CD4-positive, alpha-beta T cell treated with Interleukin-4 for 4 hours (primary cell): ENCODE data around the gene VEGFB.

ENCODE experiments used
- DNase-seq: peaks from one replicate; pipeline ENCODE4 v3.0.0-alpha.2; 2020

Gene VEGFB

DNA sequence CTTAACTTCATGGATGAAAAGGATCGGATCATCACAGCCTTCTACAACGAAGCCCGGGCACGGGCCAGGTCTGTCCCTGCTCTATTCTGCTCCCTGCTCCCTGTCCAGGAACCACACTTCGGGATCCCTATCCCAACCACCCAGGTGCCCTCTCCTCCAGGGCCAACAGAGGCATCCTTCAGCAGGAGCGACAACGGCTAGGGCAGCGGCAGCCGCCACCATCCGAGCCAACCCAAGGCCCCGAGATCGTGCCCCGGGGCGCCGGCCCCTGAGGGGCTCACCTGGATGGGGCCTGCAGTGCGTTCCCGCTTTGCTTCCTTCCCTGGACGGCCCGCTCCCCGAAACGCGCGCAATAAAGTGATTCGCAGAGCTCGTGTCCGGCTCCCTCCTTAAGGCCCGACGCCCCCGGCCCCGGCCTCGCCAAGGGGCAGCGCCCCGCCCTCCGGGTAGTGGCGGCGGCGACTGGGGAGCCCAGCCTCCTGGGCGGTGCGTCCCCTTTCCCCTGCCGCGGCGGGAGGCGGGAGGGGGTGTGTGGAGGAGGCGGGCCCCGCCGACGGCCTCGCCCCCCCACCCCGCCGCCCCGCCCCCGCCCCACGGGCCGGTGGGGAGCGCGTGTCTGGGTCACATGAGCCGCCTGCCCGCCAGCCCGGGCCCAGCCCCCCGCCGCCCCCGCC is at the start of gene VEGFB:
Gene VEGFB, plus strand, starts transcription at position 672 of the 674 bp plus-strand sequence. CDS start 250 bp downstream, outside the sequence.
- peak; percentile 62 for DNase-seq

GRCh38 chr11:64185175-64185692 is 49.1 kb upstream of the VEGFB start:
- DNase-seq, result no peak

GRCh38 chr11:64185693-64186491 is 48.5 kb upstream of the VEGFB start, which contains the start of gene STIP1:
Gene STIP1 (plus strand): TSS chr11:64186171. CDS start chr11:64186262, 91 bp downstream.
- peak; percentile 100 for DNase-seq

- peak; percentile 49 for DNase-seq
These were observed 47.8 kb upstream of the VEGFB start for GRCh38 chr11:64186492-64187165.

DNA sequence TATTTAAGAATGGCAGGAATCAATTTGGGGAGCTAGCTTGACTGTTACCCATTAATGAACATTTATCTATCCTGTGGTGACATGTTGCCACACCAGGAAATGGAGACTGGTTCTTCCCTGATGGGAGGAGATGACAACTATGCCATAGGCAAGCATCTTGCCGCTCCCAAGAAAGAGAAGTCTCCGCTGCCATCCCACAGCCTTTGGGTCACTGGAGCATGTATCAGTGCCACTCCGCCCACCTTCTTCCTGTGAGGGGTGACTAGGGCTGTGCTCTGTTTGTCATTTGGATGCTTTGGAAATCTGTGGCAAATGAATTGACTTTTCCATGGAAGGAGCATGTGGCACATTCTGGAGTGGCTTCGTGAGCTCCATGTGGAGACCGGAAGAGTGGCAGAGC is 42.0 kb upstream of the VEGFB start:
- DNase-seq, result no peak

DNA sequence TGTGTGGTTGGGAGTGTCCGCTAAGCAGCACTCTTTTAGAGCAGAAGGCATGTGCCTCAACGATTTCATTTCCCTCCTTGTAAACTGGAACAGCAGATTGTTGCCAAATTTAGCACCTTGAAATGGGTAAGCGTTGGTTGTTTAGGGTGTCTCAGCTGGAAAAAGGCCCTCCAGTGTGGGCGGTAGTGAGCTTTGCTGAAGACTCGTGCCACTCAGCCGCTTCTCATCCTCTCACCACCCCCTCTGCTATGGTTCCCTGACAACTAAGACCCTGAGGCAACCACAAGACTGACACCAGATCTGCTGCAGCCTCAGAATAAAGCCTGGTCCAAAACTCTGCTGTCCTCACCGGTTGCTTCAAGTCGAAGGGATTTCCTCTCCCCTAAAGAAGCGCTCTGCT is 37.8 kb upstream of the VEGFB start:
- DNase-seq, result no peak

- DNase-seq, result no peak
These were observed 35.9 kb upstream of the VEGFB start for GRCh38 chr11:64198511-64198910.

- DNase-seq, result no peak
These were observed 32.8 kb upstream of the VEGFB start for GRCh38 chr11:64201543-64201942.

- no peak for DNase-seq
These were observed 31.4 kb upstream of the VEGFB start for GRCh38 chr11:64202992-64203391.

GRCh38 chr11:64203421-64204079 is 30.8 kb upstream of the VEGFB start:
- DNase-seq, result no peak

DNA sequence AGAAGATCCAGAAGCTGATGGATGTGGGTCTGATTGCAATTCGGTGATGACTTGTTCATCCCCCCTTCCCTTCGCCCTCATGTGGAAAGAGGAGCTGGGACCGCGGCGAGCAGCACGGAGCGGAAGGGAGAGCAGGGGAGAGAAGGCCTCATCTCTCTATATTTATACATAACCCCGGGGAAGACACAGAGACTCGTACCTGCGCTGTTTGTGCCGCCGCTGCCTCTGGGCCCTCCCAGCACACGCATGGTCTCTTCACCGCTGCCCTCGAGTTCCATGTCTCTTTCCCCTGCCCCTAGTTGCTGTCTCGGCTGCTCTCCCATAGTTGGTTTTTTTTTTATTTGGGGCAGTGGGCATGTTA is 30.3 kb upstream of the VEGFB start:
- no peak for DNase-seq

DNA sequence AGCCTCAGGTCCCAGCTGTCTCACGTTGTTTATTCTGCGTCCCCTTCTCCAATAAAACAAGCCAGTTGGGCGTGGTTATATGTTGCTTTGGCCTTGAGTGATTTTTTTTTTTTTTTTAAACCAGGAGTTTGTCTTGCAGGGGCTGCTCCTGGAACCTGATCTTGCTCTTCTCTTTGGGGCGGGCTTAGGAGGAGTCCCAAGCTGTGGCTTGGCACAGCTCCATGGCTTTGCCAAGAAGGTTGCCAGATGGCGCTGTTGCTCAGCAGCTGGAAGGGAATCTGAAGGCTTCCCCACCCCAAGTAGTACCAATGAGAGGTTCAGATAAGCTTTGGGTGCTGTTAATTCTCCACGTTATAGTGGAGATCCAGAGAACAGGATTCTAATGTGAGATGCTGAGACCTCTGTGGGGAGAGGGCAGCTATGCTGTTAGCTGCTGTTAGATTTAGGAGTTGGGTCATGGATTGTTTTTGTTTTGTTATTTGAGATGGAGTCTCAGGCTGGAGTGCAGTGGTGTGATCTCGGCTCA is 29.9 kb upstream of the VEGFB start:
- DNase-seq, result peak; percentile 87

- peak; percentile 72 for DNase-seq
These were observed 27.7 kb upstream of the VEGFB start, which contains the start of gene FERMT3 for GRCh38 chr11:64206457-64207255. Gene FERMT3 (plus strand): TSS chr11:64206721. CDS start chr11:64207365, 644 bp downstream.

DNA sequence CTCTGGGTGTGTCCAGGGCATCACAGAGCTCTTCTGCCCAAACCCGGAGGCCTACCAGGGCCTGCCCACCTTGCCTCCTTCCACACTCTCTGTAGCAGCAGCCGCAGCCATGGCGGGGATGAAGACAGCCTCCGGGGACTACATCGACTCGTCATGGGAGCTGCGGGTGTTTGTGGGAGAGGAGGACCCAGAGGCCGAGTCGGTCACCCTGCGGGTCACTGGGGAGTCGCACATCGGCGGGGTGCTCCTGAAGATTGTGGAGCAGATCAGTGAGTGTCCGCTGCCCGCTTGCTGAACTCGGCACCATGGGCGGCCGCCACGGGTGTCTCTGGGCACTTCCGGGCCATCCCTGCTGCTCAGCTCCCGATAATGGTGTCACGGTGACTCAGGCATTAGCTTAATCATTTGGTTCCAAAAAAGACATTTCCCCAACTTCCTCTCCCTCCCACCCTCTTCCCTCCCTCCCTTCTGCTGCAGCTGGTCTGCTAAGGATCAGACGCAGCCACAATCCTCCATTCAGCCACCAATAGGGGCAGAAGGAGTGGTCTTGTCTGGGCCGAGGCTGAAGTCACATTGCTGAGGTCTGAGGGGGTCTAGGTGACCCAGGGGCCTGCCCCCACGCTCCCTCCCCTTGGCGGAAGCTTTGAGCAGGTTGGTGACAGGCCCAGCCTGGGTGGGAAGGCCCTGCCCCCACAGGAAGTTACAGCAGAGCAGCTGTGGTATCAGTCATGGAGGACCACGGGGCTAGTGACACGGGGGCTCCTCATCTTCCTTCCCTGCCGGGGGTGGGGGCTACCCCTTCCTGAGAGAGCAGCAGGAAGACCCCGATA is 26.9 kb upstream of the VEGFB start:
- peak; percentile 78 for DNase-seq

DNA sequence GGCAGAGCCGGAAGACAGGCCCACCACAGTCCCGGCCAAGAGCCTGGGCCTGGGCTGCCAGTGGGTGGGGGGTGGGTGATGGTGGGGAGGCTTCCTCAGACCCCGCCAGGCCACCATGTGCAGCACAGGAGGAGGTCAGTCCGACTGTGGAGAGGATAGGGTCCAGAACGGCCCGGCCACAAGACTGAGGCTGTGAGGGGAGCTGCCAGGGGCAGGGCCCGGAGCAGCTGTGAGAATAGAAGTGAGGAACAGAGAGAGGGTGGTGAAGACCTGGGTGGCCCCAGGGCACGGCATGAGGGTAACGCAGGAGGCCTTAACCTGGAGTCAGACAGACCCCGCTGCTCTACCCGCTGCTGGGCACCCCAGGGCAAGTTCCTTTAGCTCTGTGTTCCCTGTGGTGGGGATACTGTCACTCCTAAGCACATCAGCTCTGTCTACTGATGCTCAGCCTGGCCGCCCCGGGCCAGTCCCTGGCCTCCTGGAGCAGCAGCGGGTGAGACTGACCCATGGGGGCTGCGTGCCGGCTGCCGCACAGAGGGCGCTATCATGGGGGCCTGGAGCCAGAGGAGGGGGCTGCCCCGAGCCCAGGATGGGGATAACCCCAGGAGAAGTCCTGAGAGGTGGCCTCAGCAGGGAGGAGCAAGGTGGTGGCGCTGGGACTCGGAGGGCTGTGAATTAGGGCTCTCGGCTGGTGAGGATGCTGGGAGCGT is 26.1 kb upstream of the VEGFB start:
- DNase-seq, result no peak

DNA sequence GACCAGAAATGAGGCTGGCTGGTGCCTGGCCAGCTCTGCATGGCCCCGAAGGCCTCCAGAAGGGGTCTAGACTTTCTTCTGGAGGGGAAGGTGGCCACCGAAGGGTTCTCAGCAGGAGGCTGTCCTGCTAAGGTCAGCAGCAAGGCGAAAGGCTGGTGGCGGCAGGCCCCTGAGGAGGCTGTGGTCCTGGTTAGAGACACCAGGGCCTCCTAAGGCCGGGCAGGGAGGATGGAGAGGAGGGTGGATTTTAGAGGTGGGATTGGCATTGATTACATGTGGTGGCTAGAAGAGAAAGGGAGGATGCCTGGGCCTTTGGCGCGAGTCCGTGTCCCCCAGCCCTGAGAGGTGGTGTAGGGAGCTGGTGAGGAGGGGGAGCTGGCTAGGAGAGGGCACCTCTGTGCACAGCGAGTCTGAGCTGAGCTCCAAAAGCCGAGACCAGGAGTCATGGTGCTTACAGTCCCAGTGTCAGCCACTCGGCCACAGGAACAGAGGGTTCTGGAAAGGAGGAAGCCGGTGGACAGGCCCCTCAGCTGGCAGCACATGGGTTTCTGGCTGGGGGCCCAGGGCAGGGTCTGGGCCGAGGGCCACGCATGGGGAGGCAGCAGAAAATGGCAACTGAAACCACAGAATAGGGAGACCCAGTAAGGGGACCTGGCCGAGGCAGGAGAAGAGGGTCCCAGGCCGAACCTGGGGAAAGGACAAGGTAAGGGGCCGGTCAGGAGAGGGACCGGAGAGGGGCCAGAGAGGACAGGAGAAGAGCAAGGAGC is 25.4 kb upstream of the VEGFB start:
- DNase-seq, result no peak

GRCh38 chr11:64209563-64209843 is 24.9 kb upstream of the VEGFB start:
- DNase-seq, result no peak

GRCh38 chr11:64210301-64211020 is 23.9 kb upstream of the VEGFB start:
- DNase-seq, result no peak
